Fibroblast of mammary gland (primary cell): ENCODE data around the gene PSMG2.
"Not testable (repeated sequence)": the region's sequence is repeated elsewhere in the genome, so short reads cannot be mapped to it uniquely, and the experiment has no call there.

ENCODE experiments used
- DNase-seq: peaks from one replicate; pipeline ENCODE4 v3.0.0-alpha.2; 2010; ENCODE audit warnings: low read depth
- H3K4me3 ChIP-seq: 2 replicates; pipeline ENCODE4 v1.5.1; 2011; ENCODE audit warnings: low read depth, mild to moderate bottlenecking, low read length, moderate library complexity; ENCODE audit not compliant: control insufficient read depth
- TF ChIP-seq, protein P1 (sequence below): conservative IDR thresholded peaks from 2 replicates; pipeline ENCODE4 v1.5.1; 2011; ENCODE audit warnings: low read depth, low read length, inconsistent platforms; ENCODE audit not compliant: control insufficient read depth, insufficient read depth

Gene PSMG2

GRCh38 chr18:12751503-12751884, 48.7 kb downstream of the PSMG2 start:
- TF ChIP-seq, protein P1, sequence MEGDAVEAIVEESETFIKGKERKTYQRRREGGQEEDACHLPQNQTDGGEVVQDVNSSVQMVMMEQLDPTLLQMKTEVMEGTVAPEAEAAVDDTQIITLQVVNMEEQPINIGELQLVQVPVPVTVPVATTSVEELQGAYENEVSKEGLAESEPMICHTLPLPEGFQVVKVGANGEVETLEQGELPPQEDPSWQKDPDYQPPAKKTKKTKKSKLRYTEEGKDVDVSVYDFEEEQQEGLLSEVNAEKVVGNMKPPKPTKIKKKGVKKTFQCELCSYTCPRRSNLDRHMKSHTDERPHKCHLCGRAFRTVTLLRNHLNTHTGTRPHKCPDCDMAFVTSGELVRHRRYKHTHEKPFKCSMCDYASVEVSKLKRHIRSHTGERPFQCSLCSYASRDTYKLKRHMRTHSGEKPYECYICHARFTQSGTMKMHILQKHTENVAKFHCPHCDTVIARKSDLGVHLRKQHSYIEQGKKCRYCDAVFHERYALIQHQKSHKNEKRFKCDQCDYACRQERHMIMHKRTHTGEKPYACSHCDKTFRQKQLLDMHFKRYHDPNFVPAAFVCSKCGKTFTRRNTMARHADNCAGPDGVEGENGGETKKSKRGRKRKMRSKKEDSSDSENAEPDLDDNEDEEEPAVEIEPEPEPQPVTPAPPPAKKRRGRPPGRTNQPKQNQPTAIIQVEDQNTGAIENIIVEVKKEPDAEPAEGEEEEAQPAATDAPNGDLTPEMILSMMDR = no peak
- DNase-seq = no peak
- H3K4me3 ChIP-seq = no peak overlapping the region

DNA sequence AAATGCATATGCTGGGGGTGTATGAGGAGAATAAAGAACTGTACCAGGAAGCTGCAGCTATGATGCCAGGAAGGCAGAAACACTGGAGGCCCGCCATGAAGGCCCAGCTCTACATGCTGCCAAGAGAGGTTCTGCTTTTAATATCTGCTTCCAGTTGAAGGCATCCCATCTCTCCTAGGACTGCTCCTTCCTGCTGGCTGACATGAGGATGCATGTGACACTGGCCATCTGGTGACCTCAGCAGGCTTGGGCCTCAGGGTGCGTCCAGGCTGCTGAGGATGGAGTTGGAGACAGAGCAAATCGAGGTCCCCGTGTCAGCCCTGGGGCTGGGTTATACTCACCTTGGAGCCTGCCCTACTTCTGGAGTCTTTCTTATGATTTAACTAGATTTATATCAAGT, 49.0 kb downstream of the PSMG2 start:
- TF ChIP-seq, protein P1 = no peak
- H3K4me3 ChIP-seq = no peak overlapping the region
- no peak for DNase-seq

DNA sequence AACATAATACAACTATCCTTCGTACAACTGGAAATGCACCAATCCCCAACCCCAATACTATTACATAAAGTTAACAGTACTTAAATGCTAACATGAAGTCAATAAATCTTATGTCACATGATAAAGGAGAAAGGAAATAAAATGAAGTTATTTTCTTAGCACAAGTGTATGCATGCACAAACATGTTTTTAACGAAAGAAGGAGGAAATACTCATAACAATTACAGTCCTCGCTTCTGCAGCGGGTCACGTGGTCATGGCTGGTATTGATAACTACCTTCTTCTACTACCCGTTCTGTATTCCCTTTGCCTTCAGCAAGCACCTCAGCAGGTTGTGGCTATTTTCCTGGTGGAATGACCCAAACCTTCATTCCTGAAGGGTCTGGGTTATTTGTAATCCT, 51.7 kb downstream of the PSMG2 start:
- DNase-seq = no peak
- H3K4me3 ChIP-seq = no peak overlapping the region
- TF ChIP-seq, protein P1 = no peak

DNA sequence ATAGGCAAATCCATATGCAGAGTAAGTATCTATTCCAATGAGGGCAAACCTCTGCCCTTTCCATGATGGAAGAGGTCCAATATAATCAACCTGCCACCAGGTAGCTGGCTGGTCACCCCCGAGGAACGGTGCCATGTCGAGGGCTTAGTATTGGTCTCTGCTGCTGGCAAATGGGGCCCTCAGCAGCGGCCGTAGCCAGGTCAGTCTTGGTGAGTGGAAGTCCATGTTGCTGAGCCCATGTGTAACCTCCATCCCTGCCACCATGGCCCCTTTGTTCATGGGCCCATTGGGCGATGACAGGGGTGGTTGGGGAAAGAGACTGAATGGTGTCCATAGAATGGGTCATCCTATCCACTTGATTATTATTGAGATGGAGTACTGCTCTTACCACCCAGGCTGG, 52.8 kb downstream of the PSMG2 start:
- not testable (repeated sequence) for H3K4me3 ChIP-seq, DNase-seq

GRCh38 chr18:12756619-12757239, 53.9 kb downstream of the PSMG2 start:
- DNase-seq = not testable (repeated sequence)

DNA sequence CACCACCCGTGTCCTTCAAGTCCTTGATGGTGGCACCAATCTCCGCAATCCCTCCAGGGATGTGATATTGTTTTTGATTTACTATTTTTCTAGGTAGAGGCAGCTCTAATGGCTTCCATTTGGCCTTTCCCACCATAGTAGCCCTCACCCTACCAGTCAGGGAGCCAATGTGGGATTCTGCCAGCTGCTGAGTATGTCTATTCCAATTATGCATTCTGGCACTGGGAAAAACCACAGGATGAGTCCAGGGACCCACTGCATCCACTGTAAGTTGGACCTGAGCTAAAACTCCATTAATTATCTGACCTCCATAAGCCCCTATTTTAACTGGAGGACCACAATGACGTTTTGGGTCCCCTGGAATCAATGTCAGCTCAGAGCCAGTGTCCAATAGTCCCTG, 55.7 kb downstream of the PSMG2 start:
- DNase-seq, H3K4me3 ChIP-seq: not testable (repeated sequence)

More at GRCh38 chr18:12756619-12757239, 53.9 kb downstream of the PSMG2 start:
- H3K4me3 ChIP-seq = not testable (repeated sequence)

- no peak overlapping the region for H3K4me3 ChIP-seq
- DNase-seq = no peak
- TF ChIP-seq, protein P1 = no peak
These were observed 62.3 kb downstream of the PSMG2 start for GRCh38 chr18:12765126-12765525.

DNA sequence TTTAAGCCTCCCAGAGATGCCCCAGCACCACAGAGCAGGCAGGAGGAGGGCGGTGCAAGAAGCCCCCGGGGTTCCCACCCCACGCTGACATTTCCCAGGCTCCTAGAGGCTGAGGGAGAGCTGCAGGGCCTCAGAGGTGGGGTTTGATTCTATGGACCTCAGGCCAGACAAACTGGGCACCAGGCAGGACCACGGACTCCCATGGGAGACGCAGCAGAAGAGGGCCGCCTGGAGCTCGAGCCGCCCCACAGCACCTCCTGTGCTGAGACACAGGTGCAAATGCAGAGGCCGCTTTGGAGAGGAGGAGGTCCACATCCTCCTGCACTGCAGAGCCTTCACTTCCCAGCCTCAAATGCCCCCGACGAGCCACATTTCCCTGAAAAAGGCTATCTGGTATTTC, 62.7 kb downstream of the PSMG2 start:
- TF ChIP-seq, protein P1 = no peak
- no peak overlapping the region for H3K4me3 ChIP-seq

More for the DNA sequence above, 62.7 kb downstream of the PSMG2 start:
- no peak for DNase-seq
